MM.1S (cell line): ENCODE measurements around the gene CNTFR.

Experiments
- DNase-seq: peaks from one replicate; pipeline ENCODE4 v3.0.0-alpha.2; 2015
- H2AFZ ChIP-seq: fragments of 300-600 bp; sonication (generic); 2 replicates; pipeline ENCODE4 v1.6.0; 2016; ENCODE audit warnings: antibody characterized with exemption, low read length
- H3F3A ChIP-seq: fragments of 300-600 bp; sonication (generic); 2 replicates; pipeline ENCODE4 v1.6.1; 2016; ENCODE audit warnings: mild to moderate bottlenecking, antibody characterized with exemption, low read length, moderate library complexity, mixed read lengths; ENCODE audit not compliant: insufficient read depth
- H3K27ac ChIP-seq: fragments of 300-600 bp; sonication (generic); 2 replicates; pipeline ENCODE4 v1.5.1; 2016; ENCODE audit warnings: mild to moderate bottlenecking, low read length
- H3K27me3 ChIP-seq: fragments of 300-600 bp; sonication (generic); replicated peaks from 2 replicates; pipeline ENCODE4 v1.6.0; 2016; ENCODE audit warnings: low read length; ENCODE audit not compliant: insufficient read depth
- H3K36me3 ChIP-seq: fragments of 300-600 bp; sonication (generic); replicated peaks from 2 replicates; pipeline ENCODE4 v1.6.1; 2016; ENCODE audit warnings: mild to moderate bottlenecking, low read length, mixed read lengths; ENCODE audit not compliant: insufficient read depth
- H3K4me1 ChIP-seq: fragments of 300-600 bp; sonication (generic); 2 replicates; pipeline ENCODE4 v1.6.1; 2016; ENCODE audit warnings: low read length, mixed read lengths
- H3K4me2 ChIP-seq: fragments of 300-600 bp; sonication (generic); 2 replicates; pipeline ENCODE4 v1.6.0; 2016; ENCODE audit warnings: low read depth, low read length
- H3K4me3 ChIP-seq: fragments of 300-600 bp; sonication (generic); 2 replicates; pipeline ENCODE4 v1.5.1; 2016; ENCODE audit warnings: low read length, mixed read lengths
- H3K79me2 ChIP-seq: fragments of 300-600 bp; sonication (generic); 2 replicates; pipeline ENCODE4 v1.6.1; 2016; ENCODE audit warnings: mixed run types, low read length, mixed read lengths
- H3K9ac ChIP-seq: fragments of 300-600 bp; sonication (generic); 2 replicates; pipeline ENCODE4 v1.6.1; 2016; ENCODE audit warnings: low read length, mixed read lengths
- H3K9me2 ChIP-seq: fragments of 300-600 bp; sonication (generic); replicated peaks from 2 replicates; pipeline ENCODE4 v1.6.1; 2016; ENCODE audit warnings: mild to moderate bottlenecking, low read length, mixed read lengths; ENCODE audit not compliant: insufficient read depth
- H3K9me3 ChIP-seq: fragments of 300-600 bp; sonication (generic); replicated peaks from 2 replicates; pipeline ENCODE4 v1.6.1; 2016; ENCODE audit warnings: mild to moderate bottlenecking, low read length, mixed read lengths; ENCODE audit not compliant: insufficient read depth
- H4K20me1 ChIP-seq: fragments of 300-600 bp; sonication (generic); 2 replicates; pipeline ENCODE4 v1.6.1; 2016; ENCODE audit warnings: mild to moderate bottlenecking, low read length, moderate library complexity, mixed read lengths; ENCODE audit not compliant: insufficient read depth
- CTCF ChIP-seq: fragments of 300-600 bp; sonication (generic); IDR thresholded peaks from 2 replicates; pipeline ENCODE4 v1.5.1; 2016; ENCODE audit warnings: antibody characterized with exemption, low read length, mixed read lengths
- EZH2 ChIP-seq: fragments of 300-600 bp; sonication (generic); optimal IDR thresholded peaks from 2 replicates; pipeline ENCODE3; 2017; ENCODE audit warnings: low read depth, mild to moderate bottlenecking, antibody characterized with exemption, low read length, mixed read lengths
- EZH2phosphoT487 ChIP-seq: fragments of 300-600 bp; sonication (generic); IDR thresholded peaks from 2 replicates; pipeline ENCODE4 v1.6.1; 2018; ENCODE audit warnings: antibody characterized with exemption, low read length

The CNTFR gene

GRCh38 chr9:34555936-34556525 is 33.5 kb downstream of the CNTFR start:
- H3K27me3 ChIP-seq = peaks cover 88% of the 10 kb centered on the region

GRCh38 chr9:34555500-34555899 is 34.0 kb downstream of the CNTFR start:
- no peak overlapping the region for H2AFZ ChIP-seq
- no peaks in the 10 kb centered on the region for H3K36me3 ChIP-seq
- no peaks in the 10 kb centered on the region for H4K20me1 ChIP-seq
- H3K9me3 ChIP-seq = no peaks in the 10 kb centered on the region
- H3K4me3 ChIP-seq = no peak overlapping the region
- H3F3A ChIP-seq = no peaks in the 10 kb centered on the region
- H3K9me2 ChIP-seq = no peaks in the 10 kb centered on the region
- peaks cover 87% of the 10 kb centered on the region for H3K27me3 ChIP-seq
- no peak overlapping the region for H3K27ac ChIP-seq
- H3K9ac ChIP-seq = no peak overlapping the region
- H3K4me1 ChIP-seq = no peaks in the 10 kb centered on the region
- DNase-seq = no peak
- no peaks in the 10 kb centered on the region for H3K79me2 ChIP-seq
- H3K4me2 ChIP-seq = no peak overlapping the region
- TF ChIP-seq EZH2 (no peak), EZH2phosphoT487 (no peak), CTCF (no peak)

More at GRCh38 chr9:34555936-34556525, 33.5 kb downstream of the CNTFR start:
- H3K4me3 ChIP-seq = no peak overlapping the region
- no peaks in the 10 kb centered on the region for H3K4me1 ChIP-seq
- H3K9me2 ChIP-seq = no peaks in the 10 kb centered on the region
- no peak for DNase-seq
- no peaks in the 10 kb centered on the region for H3K36me3 ChIP-seq
- H2AFZ ChIP-seq = no peak overlapping the region
- TF ChIP-seq CTCF (no peak), EZH2 (no peak), EZH2phosphoT487 (no peak)
- no peaks in the 10 kb centered on the region for H3K79me2 ChIP-seq
- no peaks in the 10 kb centered on the region for H3F3A ChIP-seq
- no peaks in the 10 kb centered on the region for H3K9me3 ChIP-seq
- no peak overlapping the region for H3K9ac ChIP-seq
- no peaks in the 10 kb centered on the region for H4K20me1 ChIP-seq
- no peak overlapping the region for H3K27ac ChIP-seq
- no peak overlapping the region for H3K4me2 ChIP-seq

GRCh38 chr9:34555002-34555348 is 34.5 kb downstream of the CNTFR start:
- H3F3A ChIP-seq = no peaks in the 10 kb centered on the region
- H3K9me3 ChIP-seq = no peaks in the 10 kb centered on the region
- no peak overlapping the region for H2AFZ ChIP-seq
- peaks cover 83% of the 10 kb centered on the region for H3K27me3 ChIP-seq
- H3K79me2 ChIP-seq = no peaks in the 10 kb centered on the region
- H3K9ac ChIP-seq = no peak overlapping the region
- TF ChIP-seq EZH2phosphoT487 = no peak
- no peak for TF ChIP-seq CTCF
- no peak for TF ChIP-seq EZH2
- H3K4me3 ChIP-seq = no peak overlapping the region
- DNase-seq = no peak
- H3K27ac ChIP-seq = no peak overlapping the region
- H4K20me1 ChIP-seq = no peaks in the 10 kb centered on the region
- H3K4me2 ChIP-seq = no peak overlapping the region
- H3K4me1 ChIP-seq = no peaks in the 10 kb centered on the region
- H3K36me3 ChIP-seq = no peaks in the 10 kb centered on the region
- H3K9me2 ChIP-seq = no peaks in the 10 kb centered on the region
